Peyer's patch (tissue), 4 donors: ENCODE data around the gene KDM2B. TPM values are rescaled to one million over a fixed set of nuclear protein-coding genes. Genes with fewer than 3 reads are reported as not detected.

Experiments used
- DNase-seq, 3 donors: peaks; one replicate each; pipeline ENCODE4 v3.0.0-alpha.2; 2017 to 2019
- H3K27ac ChIP-seq, 4 donors: fragments of 200-600 bp; sonication (generic); one replicate each; pipeline ENCODE4 v1.5.1; 2016 to 2019
- H3K27me3 ChIP-seq, 2 donors: fragments of 200-600 bp; sonication (generic); one replicate each; pipeline ENCODE4 v1.5.1; 2019
- H3K36me3 ChIP-seq, 3 donors: fragments of 200-600 bp; sonication (generic); one replicate each; pipeline ENCODE4 v1.5.1; 2016 to 2019
- H3K4me1 ChIP-seq, 4 donors: fragments of 200-600 bp; sonication (generic); one replicate each; pipeline ENCODE4 v1.5.1; 2016 to 2019
- H3K4me3 ChIP-seq, 4 donors: fragments of 200-600 bp; sonication (generic); 1 replicate in 3 of 4; 2 replicates in 1 of 4; pipeline ENCODE4 v1.5.1; 2016 to 2019; ENCODE audit warnings: mild to moderate bottlenecking in 1 of 4
- H3K9me3 ChIP-seq, 4 donors: fragments of 200-600 bp; sonication (generic); one replicate each; pipeline ENCODE4 v1.5.1; 2016 to 2019; ENCODE audit warnings: mild to moderate bottlenecking in 1 of 4
- POLR2A ChIP-seq, 2 donors: fragments of 450-650 bp; IDR thresholded peaks; one replicate each; pipeline ENCODE4 v1.5.1; 2017; ENCODE audit warnings: antibody characterized with exemption in 2 of 2, mild to moderate bottlenecking in 2 of 2, moderate library complexity in 2 of 2
- total RNA-seq, 4 donors: library from RNA; depleted of rRNA; stranded (reverse); fragments of >200 nt; gene quantifications; one replicate each; pipeline ENCODE4 v1.1.0, GENCODE V29; 2016
- TF ChIP-seq, protein P1 (sequence below), 6 experiments: fragments of 450-650 bp in 4 of 6; fragments of 200-600 bp in 2 of 6; sonication (generic) in 1 of 6; IDR thresholded peaks; one replicate each; pipeline ENCODE4 v1.5.1; 2017 to 2019; ENCODE audit warnings: antibody characterized with exemption in 6 of 6, mild to moderate bottlenecking in 3 of 6, moderate library complexity in 1 of 6

The KDM2B gene
- total RNA-seq, 4 donors from 2014 or later, result 10.0 to 115 (median 33.7) TPM

DNA sequence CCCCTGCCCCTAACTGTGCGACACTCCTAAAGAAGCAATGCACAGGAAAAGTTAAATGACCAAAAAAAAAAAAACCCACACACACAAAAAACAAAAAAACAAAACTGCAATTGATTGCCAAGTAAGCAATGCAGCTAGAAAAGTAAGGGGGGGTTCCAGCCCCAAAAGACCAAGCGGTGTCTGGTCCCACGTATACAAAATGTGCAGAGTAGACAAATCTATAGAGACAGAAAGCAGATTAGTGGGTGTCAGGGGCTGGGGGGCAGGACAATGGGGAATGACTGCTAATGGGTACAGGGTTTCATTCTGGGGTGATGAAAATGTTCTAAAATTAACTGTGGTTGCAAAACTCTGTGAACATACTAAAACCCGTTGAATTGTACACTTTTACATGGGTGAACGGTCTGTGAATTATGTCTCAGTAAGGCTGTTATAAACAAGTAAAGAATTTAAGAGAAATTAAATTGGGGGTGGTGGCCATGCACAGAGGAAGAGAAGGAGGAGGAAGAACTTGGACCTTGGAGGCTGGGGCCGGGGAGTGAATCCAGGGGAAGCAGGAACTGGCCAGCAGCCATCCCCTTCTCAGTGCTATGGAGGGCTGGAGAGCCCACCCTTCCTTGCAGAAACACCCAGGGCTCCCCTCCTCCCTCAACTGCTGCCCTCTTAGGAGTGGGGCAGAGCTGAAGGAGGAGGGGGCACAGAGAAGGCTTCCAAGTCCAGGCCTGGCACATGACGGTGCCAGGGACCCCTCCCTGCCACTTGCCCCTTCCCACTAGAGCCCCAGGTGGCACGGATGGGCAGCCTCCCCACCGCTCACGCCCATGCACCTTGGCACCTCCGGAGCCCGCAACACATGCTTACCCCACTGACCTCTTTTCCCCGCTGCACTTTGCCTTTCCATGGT, 45.4 kb downstream of the KDM2B start:
- Histone ChIP-seq H3K27me3 (no peaks in the 10 kb centered on the region), H3K9me3 (no peaks in the 10 kb centered on the region), H3K4me1 (peaks cover 4 to 38% (median 26%) of the 10 kb centered on the region in 4 donors), H3K27ac (peak overlapping the region; percentile 71 to 98 (median 88)), H3K4me3 (peak overlapping the region; percentile 65 to 78 (median 68)), H3K36me3 (no peaks in the 10 kb centered on the region)
- DNase-seq, result no peak
- TF ChIP-seq POLR2A (IDR thresholded peaks at IDR 0.05), result no peak
- TF ChIP-seq, protein P1, sequence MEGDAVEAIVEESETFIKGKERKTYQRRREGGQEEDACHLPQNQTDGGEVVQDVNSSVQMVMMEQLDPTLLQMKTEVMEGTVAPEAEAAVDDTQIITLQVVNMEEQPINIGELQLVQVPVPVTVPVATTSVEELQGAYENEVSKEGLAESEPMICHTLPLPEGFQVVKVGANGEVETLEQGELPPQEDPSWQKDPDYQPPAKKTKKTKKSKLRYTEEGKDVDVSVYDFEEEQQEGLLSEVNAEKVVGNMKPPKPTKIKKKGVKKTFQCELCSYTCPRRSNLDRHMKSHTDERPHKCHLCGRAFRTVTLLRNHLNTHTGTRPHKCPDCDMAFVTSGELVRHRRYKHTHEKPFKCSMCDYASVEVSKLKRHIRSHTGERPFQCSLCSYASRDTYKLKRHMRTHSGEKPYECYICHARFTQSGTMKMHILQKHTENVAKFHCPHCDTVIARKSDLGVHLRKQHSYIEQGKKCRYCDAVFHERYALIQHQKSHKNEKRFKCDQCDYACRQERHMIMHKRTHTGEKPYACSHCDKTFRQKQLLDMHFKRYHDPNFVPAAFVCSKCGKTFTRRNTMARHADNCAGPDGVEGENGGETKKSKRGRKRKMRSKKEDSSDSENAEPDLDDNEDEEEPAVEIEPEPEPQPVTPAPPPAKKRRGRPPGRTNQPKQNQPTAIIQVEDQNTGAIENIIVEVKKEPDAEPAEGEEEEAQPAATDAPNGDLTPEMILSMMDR (IDR thresholded peaks at IDR 0.05), result no peak

GRCh38 chr12:121534495-121535148, 46.2 kb downstream of the KDM2B start:
- no peaks in the 10 kb centered on the region for H3K27me3 ChIP-seq
- H3K4me1 ChIP-seq, result peaks cover 4 to 40% (median 26%) of the 10 kb centered on the region in 4 donors
- no peaks in the 10 kb centered on the region for H3K9me3 ChIP-seq
- H3K36me3 ChIP-seq, result no peaks in the 10 kb centered on the region
- no peak for DNase-seq
- H3K4me3 ChIP-seq, result no peak overlapping the region
- TF ChIP-seq, protein P1 (IDR thresholded peaks at IDR 0.05), result no peak
- TF ChIP-seq POLR2A (IDR thresholded peaks at IDR 0.05), result no peak
- H3K27ac ChIP-seq, result peak overlapping the region in 2 of 4 donors; percentile 28 to 98

DNA sequence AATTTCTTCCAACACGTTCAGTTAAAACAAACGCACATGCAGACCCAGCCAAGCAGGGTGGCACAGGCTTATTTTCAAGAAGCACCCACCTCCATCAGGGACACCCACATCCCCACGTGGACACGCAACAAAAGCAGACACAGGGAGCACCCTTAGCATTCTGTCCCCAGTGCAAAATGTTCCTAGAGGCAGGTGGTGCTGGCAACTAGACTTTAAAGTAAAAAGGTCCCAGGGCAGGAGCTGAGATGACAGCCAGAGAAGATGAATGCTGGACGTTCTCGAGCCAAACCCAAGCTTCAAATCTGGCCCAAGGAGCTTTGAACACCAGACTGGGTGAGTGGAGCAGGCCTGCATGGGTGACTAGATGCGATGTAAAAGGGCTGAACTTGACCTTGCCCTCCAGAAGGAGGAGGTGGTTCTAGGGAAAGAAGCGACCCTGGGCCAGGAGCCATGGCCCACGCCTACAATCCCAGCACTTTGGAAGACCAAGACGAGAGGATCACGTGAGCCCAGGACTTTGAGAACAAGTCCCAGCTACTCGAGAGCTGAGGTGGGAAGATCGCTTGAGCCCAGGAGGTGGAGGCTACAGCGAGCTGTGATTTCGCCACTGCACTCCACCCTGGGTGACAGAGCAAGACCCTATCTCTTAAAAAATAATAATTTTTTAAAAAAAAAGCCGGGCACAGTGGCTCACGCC, 47.3 kb downstream of the KDM2B start:
- no peaks in the 10 kb centered on the region for H3K27me3 ChIP-seq
- H3K4me1 ChIP-seq, result peaks cover 4 to 37% (median 23%) of the 10 kb centered on the region in 4 donors
- DNase-seq, result no peak
- H3K36me3 ChIP-seq, result no peaks in the 10 kb centered on the region
- no peaks in the 10 kb centered on the region for H3K9me3 ChIP-seq
- H3K27ac ChIP-seq, result peak overlapping the region; percentile 28 to 98 (median 56)
- no peak overlapping the region for H3K4me3 ChIP-seq
- TF ChIP-seq, protein P1 (IDR thresholded peaks at IDR 0.05), result no peak
- no peak for TF ChIP-seq POLR2A (IDR thresholded peaks at IDR 0.05)

- DNase-seq, result no peak
- H3K4me3 ChIP-seq, result no peak overlapping the region
- peaks cover 4 to 30% (median 18%) of the 10 kb centered on the region in 4 donors for H3K4me1 ChIP-seq
- TF ChIP-seq, protein P1 (IDR thresholded peaks at IDR 0.05), result no peak
- no peaks in the 10 kb centered on the region for H3K9me3 ChIP-seq
- H3K27ac ChIP-seq, result peak overlapping the region; percentile 19 to 98 (median 56)
- H3K27me3 ChIP-seq, result no peaks in the 10 kb centered on the region
- no peaks in the 10 kb centered on the region for H3K36me3 ChIP-seq
These were observed 48.1 kb downstream of the KDM2B start for GRCh38 chr12:121532503-121533393.

- no peak for DNase-seq
- peak overlapping the region in 2 of 4 donors; percentile 25 to 98 for H3K27ac ChIP-seq
- TF ChIP-seq POLR2A (IDR thresholded peaks at IDR 0.05), result no peak
- TF ChIP-seq, protein P1 (IDR thresholded peaks at IDR 0.05), result no peak
- no peak overlapping the region for H3K4me3 ChIP-seq
- no peaks in the 10 kb centered on the region for H3K27me3 ChIP-seq
- H3K9me3 ChIP-seq, result no peaks in the 10 kb centered on the region
- H3K36me3 ChIP-seq, result no peaks in the 10 kb centered on the region
- peaks cover 4 to 28% (median 16%) of the 10 kb centered on the region in 4 donors for H3K4me1 ChIP-seq
These were observed 49.5 kb downstream of the KDM2B start for GRCh38 chr12:121531356-121531750.
